GM18508 (cell line): ENCODE results near the gene CDKN2A.

Source experiments
- ATAC-seq: cut with Tn5 transposase; IDR thresholded peaks from one replicate; pipeline ENCODE4 v1.9.1; 2021; ENCODE audit warnings: moderate number of reproducible peaks; ENCODE audit not compliant: insufficient read depth, unreplicated experiment

The CDKN2A gene

GRCh38 chr9:21983561-21983935, 10.6 kb downstream of the CDKN2A start:
- no peak for ATAC-seq

- ATAC-seq: no peak
Observed at GRCh38 chr9:21982861-21983560, 11.2 kb downstream of the CDKN2A start.

- ATAC-seq: no peak
Observed at GRCh38 chr9:21982391-21982790, 11.8 kb downstream of the CDKN2A start.

GRCh38 chr9:21976334-21976875, 17.8 kb downstream of the CDKN2A start:
- no peak for ATAC-seq

- no peak for ATAC-seq
Observed at GRCh38 chr9:21974722-21975409, 19.3 kb downstream of the CDKN2A start.

- no peak for ATAC-seq
Observed at GRCh38 chr9:21974343-21974721, 19.9 kb downstream of the CDKN2A start.

- ATAC-seq: no peak
Observed at GRCh38 chr9:21972361-21972760, 21.8 kb downstream of the CDKN2A start.

- no peak for ATAC-seq
Observed at GRCh38 chr9:21970800-21971640, 23.2 kb downstream of the CDKN2A start.

GRCh38 chr9:21969951-21970799, 24.0 kb downstream of the CDKN2A start:
- no peak for ATAC-seq

- no peak for ATAC-seq
Observed at GRCh38 chr9:21969011-21969940, 24.9 kb downstream of the CDKN2A start.

GRCh38 chr9:21968331-21969010, 25.7 kb downstream of the CDKN2A start:
- ATAC-seq: no peak

- no peak for ATAC-seq
Observed at GRCh38 chr9:21967702-21968101, 26.5 kb downstream of the CDKN2A start.

GRCh38 chr9:21967169-21967568, 27.0 kb downstream of the CDKN2A start:
- ATAC-seq: no peak

- no peak for ATAC-seq
Observed at GRCh38 chr9:21966140-21966851, 27.9 kb downstream of the CDKN2A start.

GRCh38 chr9:21965401-21965951, 28.7 kb downstream of the CDKN2A start:
- no peak for ATAC-seq

- no peak for ATAC-seq
Observed at GRCh38 chr9:21964925-21965385, 29.2 kb downstream of the CDKN2A start.

- no peak for ATAC-seq
Observed at GRCh38 chr9:21961569-21961968, 32.6 kb downstream of the CDKN2A start.
